IPS DF 6.9 (cell line): ENCODE results near the gene MGAT3.

Source experiments
- DNase-seq: peaks from one replicate; pipeline ENCODE4 v3.0.0-alpha.2; 2013; ENCODE audit warnings: low read depth, low spot score
- H3K27ac ChIP-seq: one replicate; pipeline ENCODE4 v1.5.1; 2013; ENCODE audit warnings: low read length, control low read depth
- H3K27me3 ChIP-seq: 2 replicates; pipeline ENCODE4 v1.6.1; 2013; ENCODE audit warnings: mild to moderate bottlenecking, low read length; ENCODE audit not compliant: control insufficient read depth, insufficient read depth
- H3K36me3 ChIP-seq: 2 replicates; pipeline ENCODE4 v1.6.1; 2013; ENCODE audit warnings: low read length; ENCODE audit not compliant: control insufficient read depth, insufficient read depth
- H3K4me1 ChIP-seq: 2 replicates; pipeline ENCODE4 v1.6.1; 2013; ENCODE audit warnings: low read length; ENCODE audit not compliant: control insufficient read depth, insufficient read depth
- H3K4me3 ChIP-seq: 2 replicates; pipeline ENCODE4 v1.5.1; 2013; ENCODE audit warnings: mild to moderate bottlenecking, low read length
- H3K9me3 ChIP-seq: 2 replicates; pipeline ENCODE4 v1.6.1; 2013; ENCODE audit warnings: low read length, inconsistent platforms; ENCODE audit not compliant: control insufficient read depth, insufficient read depth
- WGBS: extraction: QIAGEN DNeasy Blood & Tissue Kit; methylation state at CpG from one replicate; pipeline ENCODE4 v1.1.7; 2013; ENCODE audit warnings: mixed read lengths, missing lambda C conversion rate; ENCODE audit not compliant: insufficient read length, insufficient coverage; 5-methylcytosine and 5-hydroxymethylcytosine counted together

MGAT3 gene

DNA sequence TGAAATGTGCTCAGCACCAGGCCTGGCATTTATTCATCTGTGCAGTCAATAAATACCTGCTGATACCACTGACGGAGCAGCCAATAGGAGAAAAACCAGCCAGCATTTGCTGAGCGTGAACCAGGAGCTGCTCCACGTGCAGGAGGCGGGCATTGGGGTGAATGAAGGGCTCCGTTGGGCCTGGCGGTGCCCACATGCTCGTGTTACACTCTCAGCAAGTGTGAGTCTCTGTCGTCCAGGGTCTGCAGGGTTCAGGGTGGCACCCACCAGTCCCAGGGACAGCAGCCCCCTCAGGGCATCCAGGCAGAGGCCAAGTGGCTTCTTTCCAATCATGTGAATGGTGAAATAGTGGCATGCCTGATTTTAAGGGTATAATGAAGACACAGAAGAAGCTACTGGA is 79.9 kb downstream of the MGAT3 start:
- H3K4me3 ChIP-seq, result no peak overlapping the region
- DNase-seq, result no peak
- H3K9me3 ChIP-seq, result no peaks in the 10 kb centered on the region
- no peaks in the 10 kb centered on the region for H3K36me3 ChIP-seq
- no CpG with 5 or more reads among the region's 8 CpGs for WGBS
- no peaks in the 10 kb centered on the region for H3K27me3 ChIP-seq
- H3K4me1 ChIP-seq, result peaks cover 9% of the 10 kb centered on the region
- H3K27ac ChIP-seq, result no peak overlapping the region

GRCh38 chr22:39537975-39538374 is 81.2 kb downstream of the MGAT3 start:
- no CpG with 5 or more reads among the region's 2 CpGs for WGBS
- no peak for DNase-seq

More at GRCh38 chr22:39537975-39538374, 81.2 kb downstream of the MGAT3 start:
- no peak overlapping the region for H3K27ac ChIP-seq
- H3K4me1 ChIP-seq, result peaks cover 9% of the 10 kb centered on the region
- no peaks in the 10 kb centered on the region for H3K27me3 ChIP-seq
- no peaks in the 10 kb centered on the region for H3K36me3 ChIP-seq
- no peaks in the 10 kb centered on the region for H3K9me3 ChIP-seq
- H3K4me3 ChIP-seq, result no peak overlapping the region
